Psoas muscle (tissue), 8 donors: ENCODE data around the gene ENO3. TPM values are rescaled to one million over a fixed set of nuclear protein-coding genes. Genes with fewer than 3 reads are reported as not detected.

Source experiments
- ATAC-seq, 4 donors: fragments of 200-7000 bp; cut with Tn5 transposase; one replicate each; pipeline ENCODE4 v1.9.1; 2020; ENCODE audit warnings: moderate library complexity in 3 of 4, mild to moderate bottlenecking in 2 of 4
- DNase-seq, 2 donors: peaks; one replicate each; pipeline ENCODE4 v3.0.0-alpha.2; 2020
- H3K27ac ChIP-seq: fragments of 200-600 bp; one replicate; pipeline ENCODE4 v1.8.0; 2022
- H3K27me3 ChIP-seq, 3 donors: fragments of 200-600 bp in 1 of 3; one replicate each; pipeline versions ENCODE4 v1.6.1 to v1.8.0; 2013 to 2022; ENCODE audit warnings: low read length in 2 of 3, mild to moderate bottlenecking in 2 of 3, moderate library complexity in 1 of 3; ENCODE audit not compliant: insufficient read depth in 3 of 3
- H3K36me3 ChIP-seq, 2 donors: fragments of 200-600 bp in 1 of 2; one replicate each; pipeline versions ENCODE4 v1.6.1 to v1.8.0; 2013 to 2022; ENCODE audit warnings: low read depth in 1 of 2, mild to moderate bottlenecking in 1 of 2, moderate library complexity in 1 of 2; ENCODE audit not compliant: insufficient read depth in 1 of 2
- H3K4me1 ChIP-seq: fragments of 200-600 bp; one replicate; pipeline ENCODE4 v1.8.0; 2022
- H3K4me3 ChIP-seq: fragments of 200-600 bp; one replicate; pipeline ENCODE4 v1.8.0; 2022; ENCODE audit warnings: mild to moderate bottlenecking
- H3K9me3 ChIP-seq: fragments of 200-600 bp; one replicate; pipeline ENCODE4 v1.8.0; 2022
- WGBS, 3 donors: extraction: QIAGEN DNeasy Blood & Tissue Kit; methylation state at CpG; one replicate each; pipeline versions ENCODE4 v1.1.6 to v1.1.7; 2013; 5-methylcytosine and 5-hydroxymethylcytosine counted together
- intact Hi-C, 2 donors: fragments of 100-400 bp; cut with DNase I; formaldehyde crosslinking; loops; one replicate each; pipeline versions ENCODE4 v1.11.0 to v1.14.2; 2022
- polyA plus RNA-seq, 3 donors: library from polyadenylated mRNA; stranded (reverse); fragments of 200-250 nt; gene quantifications; one replicate each; pipeline ENCODE4 v1.2.3, GENCODE V29; 2013
- total RNA-seq, 4 donors: library from RNA; stranded (reverse); fragmentation: NEBNext Ultra II Directional in 2 of 4; extraction: Animal tissue kit (Norgen Biotek cat#: 25700) in 2 of 4; gene quantifications; one replicate each; pipeline versions ENCODE4 v1.2.1 to v1.2.4, GENCODE V29; 2021 to 2023
- TF ChIP-seq, protein P1 (sequence below): fragments of 200-600 bp; IDR thresholded peaks from one replicate; pipeline ENCODE4 v1.8.0; 2022; ENCODE audit warnings: antibody characterized with exemption
- donor health status: healthy with polysubstance abuse.
- donor health status: DM: no; HTN: no; CAD: no; lungs with moderate emphysema.
- donor health status: Bipolar disorder and iron deficiency.
- donor health status: healthy.
- donor health status: DM: yes; HTN: yes; CAD: no.
- donor health status: DM: no; HTN: no; CAD: no.
- donor health status: DM: no; HTN: no; CAD: no.
- donor health status: DM: yes; HTN: yes; CAD: no.

Gene ENO3
- total and polyA plus RNA-seq, 7 donors: 1,126 to 5,696 (median 2,679) TPM

- Histone ChIP-seq H3K4me3 (peak overlapping the region; percentile 96), H3K9me3 (no peaks in the 10 kb centered on the region), H3K36me3 (peaks cover 7 to 40% of the 10 kb centered on the region in 2 donors), H3K4me1 (peaks cover 44% of the 10 kb centered on the region), H3K27me3 (no peaks in the 10 kb centered on the region), H3K27ac (peak overlapping the region; percentile 96)
- 14 to 25% (median 25%) methylated on average over 12 of the region's 12 CpGs for WGBS, 3 donors
- TF ChIP-seq, protein P1, sequence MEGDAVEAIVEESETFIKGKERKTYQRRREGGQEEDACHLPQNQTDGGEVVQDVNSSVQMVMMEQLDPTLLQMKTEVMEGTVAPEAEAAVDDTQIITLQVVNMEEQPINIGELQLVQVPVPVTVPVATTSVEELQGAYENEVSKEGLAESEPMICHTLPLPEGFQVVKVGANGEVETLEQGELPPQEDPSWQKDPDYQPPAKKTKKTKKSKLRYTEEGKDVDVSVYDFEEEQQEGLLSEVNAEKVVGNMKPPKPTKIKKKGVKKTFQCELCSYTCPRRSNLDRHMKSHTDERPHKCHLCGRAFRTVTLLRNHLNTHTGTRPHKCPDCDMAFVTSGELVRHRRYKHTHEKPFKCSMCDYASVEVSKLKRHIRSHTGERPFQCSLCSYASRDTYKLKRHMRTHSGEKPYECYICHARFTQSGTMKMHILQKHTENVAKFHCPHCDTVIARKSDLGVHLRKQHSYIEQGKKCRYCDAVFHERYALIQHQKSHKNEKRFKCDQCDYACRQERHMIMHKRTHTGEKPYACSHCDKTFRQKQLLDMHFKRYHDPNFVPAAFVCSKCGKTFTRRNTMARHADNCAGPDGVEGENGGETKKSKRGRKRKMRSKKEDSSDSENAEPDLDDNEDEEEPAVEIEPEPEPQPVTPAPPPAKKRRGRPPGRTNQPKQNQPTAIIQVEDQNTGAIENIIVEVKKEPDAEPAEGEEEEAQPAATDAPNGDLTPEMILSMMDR: no peak
- no peak for DNase-seq
- intact Hi-C loops: loop anchor here in 1 of 2 donors (5.0 kb wide), 1 partner anchor 57 kb away; the partner anchor contains the start of genes RNF167 and SLC25A11
- no peak for ATAC-seq
Observed at GRCh38 chr17:4999430-5000093, 48.6 kb downstream of the ENO3 start.

DNA sequence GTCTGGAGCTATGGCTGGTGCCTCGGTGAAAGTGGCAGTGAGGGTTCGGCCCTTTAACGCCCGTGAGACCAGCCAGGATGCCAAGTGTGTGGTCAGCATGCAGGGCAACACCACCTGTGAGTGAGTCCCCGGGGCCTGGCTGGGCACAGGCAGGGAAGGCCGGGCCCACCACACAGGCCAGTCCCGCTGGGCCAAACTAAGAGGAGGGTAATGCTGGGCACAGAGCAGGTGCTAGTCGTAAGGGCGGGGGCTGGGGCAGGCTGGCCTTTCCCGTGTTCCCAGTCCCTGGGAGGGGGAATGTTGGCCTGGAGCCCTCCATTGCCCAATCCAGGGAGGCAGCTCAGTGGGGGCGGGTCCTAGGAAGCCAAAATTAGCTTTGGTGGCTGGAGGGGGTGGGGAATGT, 49.3 kb downstream of the ENO3 start:
- WGBS, 3 donors: 23 to 35% (median 27%) methylated on average over 10 to 11 of the region's 11 CpGs
- peak; percentile 95 to 98 for DNase-seq

GRCh38 chr17:5002121-5002788, 51.3 kb downstream of the ENO3 start:
- DNase-seq: no peak
- H3K27me3 ChIP-seq: no peaks in the 10 kb centered on the region
- TF ChIP-seq, protein P1: no peak
- H3K27ac ChIP-seq: peak overlapping the region; percentile 96
- intact Hi-C loops: no loop called here
- 62 to 81% (median 71%) methylated on average over 20 of the region's 20 CpGs for WGBS, 3 donors
- ATAC-seq: no peak
- H3K9me3 ChIP-seq: no peaks in the 10 kb centered on the region
- peaks cover 35% of the 10 kb centered on the region for H3K4me1 ChIP-seq
- peaks cover 14 to 67% of the 10 kb centered on the region in 2 donors for H3K36me3 ChIP-seq
- H3K4me3 ChIP-seq: peak overlapping the region; percentile 46

More for the DNA sequence above, 49.3 kb downstream of the ENO3 start:
- Histone ChIP-seq H3K27ac (peak overlapping the region; percentile 96), H3K36me3 (peaks cover 12 to 47% of the 10 kb centered on the region in 2 donors), H3K9me3 (no peaks in the 10 kb centered on the region), H3K4me1 (peaks cover 44% of the 10 kb centered on the region), H3K27me3 (no peaks in the 10 kb centered on the region), H3K4me3 (peak overlapping the region; percentile 96)
- ATAC-seq: peak; percentile 73 to 79 (median 76)
- intact Hi-C loops: no loop called here
- TF ChIP-seq, protein P1: no peak

GRCh38 chr17:5003214-5003867, 52.4 kb downstream of the ENO3 start:
- intact Hi-C loops: no loop called here
- Histone ChIP-seq H3K27me3 (no peaks in the 10 kb centered on the region), H3K9me3 (no peaks in the 10 kb centered on the region), H3K27ac (peak overlapping the region; percentile 96), H3K4me3 (peak overlapping the region; percentile 28), H3K4me1 (peaks cover 35% of the 10 kb centered on the region), H3K36me3 (peaks cover 23 to 78% of the 10 kb centered on the region in 2 donors)
- TF ChIP-seq, protein P1: no peak
- peak; percentile 76 to 82 (median 82) for ATAC-seq
- 51 to 69% (median 58%) methylated on average over 18 of the region's 18 CpGs for WGBS, 3 donors
- DNase-seq: peak; percentile 76 to 90

Other genes with a start within 250 kb of the ENO3 start
- gene PELP1, start 247.0 kb upstream of the ENO3 start, total RNA-seq: 10 to 100 TPM; 51.7 to 57.2 (median 55.5) TPM
- gene PELP1, start 247.0 kb upstream of the ENO3 start, polyA plus RNA-seq: 10 to 100 TPM; 17.5 to 38.6 (median 20.4) TPM
- gene ARRB2, start 240.5 kb upstream of the ENO3 start, total RNA-seq: 10 to 100 TPM; 12.1 to 16.5 (median 14.7) TPM
- 10 to 100 TPM in 1 of 3 donors, 1 to 10 TPM in 2; 6.6 to 11.8 (median 8.0) TPM for gene ARRB2, start 240.5 kb upstream of the ENO3 start, polyA plus RNA-seq
- gene MED11, start 219.7 kb upstream of the ENO3 start, total RNA-seq: 10 to 100 TPM; 19.2 to 26.6 (median 23.7) TPM
- gene MED11, start 219.7 kb upstream of the ENO3 start, polyA plus RNA-seq: 10 to 100 TPM; 44.0 to 52.1 (median 46.3) TPM
- gene ZMYND15, start 211.3 kb upstream of the ENO3 start, total RNA-seq: under 1 TPM in 3 of 4 donors, not detected in 1; 0.08 to 0.30 (median 0.15) TPM
- under 1 TPM in 2 of 3 donors, not detected in 1; 0.04 to 0.09 TPM for gene ZMYND15, start 211.3 kb upstream of the ENO3 start, polyA plus RNA-seq
- 1 to 10 TPM; 1.7 to 5.4 (median 2.8) TPM for gene CXCL16, start 211.2 kb upstream of the ENO3 start, total RNA-seq
- gene CXCL16, start 211.2 kb upstream of the ENO3 start, polyA plus RNA-seq: under 1 TPM; 0.45 to 0.72 (median 0.48) TPM
- not detected for gene TM4SF5, start 179.2 kb upstream of the ENO3 start, total RNA-seq
- gene TM4SF5, start 179.2 kb upstream of the ENO3 start, polyA plus RNA-seq: under 1 TPM in 1 of 3 donors, not detected in 2; 0.34 TPM
- under 1 TPM; 0.42 to 0.84 (median 0.64) TPM for gene VMO1, start 164.8 kb upstream of the ENO3 start, total RNA-seq
- 1 to 10 TPM in 2 of 3 donors, under 1 TPM in 1; 0.84 to 3.1 (median 1.8) TPM for gene VMO1, start 164.8 kb upstream of the ENO3 start, polyA plus RNA-seq
- gene GLTPD2, start 162.2 kb upstream of the ENO3 start, total RNA-seq: not detected
- not detected for gene GLTPD2, start 162.2 kb upstream of the ENO3 start, polyA plus RNA-seq
- gene PSMB6, start 155.0 kb upstream of the ENO3 start, total RNA-seq: 100 to 1,000 TPM; 160 to 254 (median 234) TPM
- gene PSMB6, start 155.0 kb upstream of the ENO3 start, polyA plus RNA-seq: 100 to 1,000 TPM; 416 to 561 (median 427) TPM
- 1 to 10 TPM; 3.7 to 7.5 (median 4.3) TPM for gene PLD2, start 144.0 kb upstream of the ENO3 start, total RNA-seq
- 1 to 10 TPM; 2.4 to 4.2 (median 3.0) TPM for gene PLD2, start 144.0 kb upstream of the ENO3 start, polyA plus RNA-seq
- 10 to 100 TPM; 15.8 to 23.8 (median 20.8) TPM for gene MINK1, start 117.8 kb upstream of the ENO3 start, total RNA-seq
- 10 to 100 TPM in 2 of 3 donors, 1 to 10 TPM in 1; 8.9 to 19.2 (median 14.2) TPM for gene MINK1, start 117.8 kb upstream of the ENO3 start, polyA plus RNA-seq
- under 1 TPM in 2 of 4 donors, not detected in 2; 0.20 to 0.30 TPM for gene C17orf107, start 51.6 kb upstream of the ENO3 start, total RNA-seq
- gene C17orf107, start 51.6 kb upstream of the ENO3 start, polyA plus RNA-seq: under 1 TPM; 0.01 to 0.10 (median 0.03) TPM
- gene CHRNE, start 48.0 kb upstream of the ENO3 start, total RNA-seq: 1 to 10 TPM in 1 of 4 donors, under 1 TPM in 3; 0.19 to 1.1 (median 0.28) TPM
- gene CHRNE, start 48.0 kb upstream of the ENO3 start, polyA plus RNA-seq: under 1 TPM; 0.16 to 0.70 (median 0.56) TPM
- under 1 TPM in 1 of 4 donors, not detected in 3; 0.10 TPM for gene GP1BA, start 18.8 kb upstream of the ENO3 start, total RNA-seq
- gene GP1BA, start 18.8 kb upstream of the ENO3 start, polyA plus RNA-seq: under 1 TPM in 2 of 3 donors, not detected in 1; 0.04 to 0.05 TPM
- gene SLC25A11, start 11.1 kb upstream of the ENO3 start, total RNA-seq: 100 to 1,000 TPM in 3 of 4 donors, 10 to 100 TPM in 1; 97.1 to 225 (median 143) TPM
- gene SLC25A11, start 11.1 kb upstream of the ENO3 start, polyA plus RNA-seq: 100 to 1,000 TPM; 125 to 163 (median 128) TPM
- 10 to 100 TPM; 85.1 to 96.3 (median 87.3) TPM for gene RNF167, start 10.9 kb upstream of the ENO3 start, total RNA-seq
- 100 to 1,000 TPM in 1 of 3 donors, 10 to 100 TPM in 2; 85.7 to 151 (median 100.0) TPM for gene RNF167, start 10.9 kb upstream of the ENO3 start, polyA plus RNA-seq
- gene PFN1, start 2.6 kb upstream of the ENO3 start, total RNA-seq: 100 to 1,000 TPM; 149 to 253 (median 205) TPM
- gene PFN1, start 2.6 kb upstream of the ENO3 start, polyA plus RNA-seq: 1,000 to 10,000 TPM in 1 of 3 donors, 100 to 1,000 TPM in 2; 220 to 1,518 (median 312) TPM
- gene SPAG7, start 16.7 kb downstream of the ENO3 start, total RNA-seq: 100 to 1,000 TPM in 3 of 4 donors, 10 to 100 TPM in 1; 79.2 to 156 (median 111) TPM
- 100 to 1,000 TPM in 2 of 3 donors, 10 to 100 TPM in 1; 93.2 to 179 (median 170) TPM for gene SPAG7, start 16.7 kb downstream of the ENO3 start, polyA plus RNA-seq
- gene CAMTA2, start 36.6 kb downstream of the ENO3 start, total RNA-seq: 10 to 100 TPM; 43.0 to 60.8 (median 51.0) TPM
- 10 to 100 TPM; 30.3 to 50.2 (median 39.5) TPM for gene CAMTA2, start 36.6 kb downstream of the ENO3 start, polyA plus RNA-seq
- 1 to 10 TPM; 2.9 to 4.9 (median 3.5) TPM for gene INCA1, start 46.4 kb downstream of the ENO3 start, total RNA-seq
- 1 to 10 TPM; 1.6 to 4.1 (median 4.0) TPM for gene INCA1, start 46.4 kb downstream of the ENO3 start, polyA plus RNA-seq
- 1,000 to 10,000 TPM in 1 of 4 donors, 100 to 1,000 TPM in 3; 624 to 1,039 (median 691) TPM for gene KIF1C, start 46.8 kb downstream of the ENO3 start, total RNA-seq
- 100 to 1,000 TPM; 204 to 445 (median 311) TPM for gene KIF1C, start 46.8 kb downstream of the ENO3 start, polyA plus RNA-seq
- gene SLC52A1, start 84.3 kb downstream of the ENO3 start, total RNA-seq: not detected
- gene SLC52A1, start 84.3 kb downstream of the ENO3 start, polyA plus RNA-seq: under 1 TPM in 2 of 3 donors, not detected in 1; 0.01 to 0.04 TPM
- 10 to 100 TPM in 1 of 4 donors, 1 to 10 TPM in 3; 6.8 to 12.3 (median 8.0) TPM for gene ZFP3, start 127.3 kb downstream of the ENO3 start, total RNA-seq
- 10 to 100 TPM in 1 of 3 donors, 1 to 10 TPM in 2; 3.7 to 11.2 (median 3.9) TPM for gene ZFP3, start 127.3 kb downstream of the ENO3 start, polyA plus RNA-seq
- 10 to 100 TPM in 1 of 4 donors, 1 to 10 TPM in 3; 5.8 to 12.2 (median 7.4) TPM for gene ZNF232, start 160.8 kb downstream of the ENO3 start, total RNA-seq
- 10 to 100 TPM in 1 of 3 donors, 1 to 10 TPM in 2; 7.1 to 19.3 (median 8.0) TPM for gene ZNF232, start 160.8 kb downstream of the ENO3 start, polyA plus RNA-seq
- gene USP6, start 164.9 kb downstream of the ENO3 start, total RNA-seq: 1 to 10 TPM in 1 of 4 donors, under 1 TPM in 3; 0.40 to 3.2 (median 0.41) TPM
- under 1 TPM; 0.05 to 0.37 (median 0.25) TPM for gene USP6, start 164.9 kb downstream of the ENO3 start, polyA plus RNA-seq
- gene ZNF594, start 240.7 kb downstream of the ENO3 start, total RNA-seq: 1 to 10 TPM; 1.5 to 4.0 (median 3.1) TPM
- gene ZNF594, start 240.7 kb downstream of the ENO3 start, polyA plus RNA-seq: 1 to 10 TPM; 1.1 to 6.6 (median 1.2) TPM